Germinal center (tissue), 1 donor: ENCODE measurements around the gene SRCAP.
"Not testable (repeated sequence)": the region's sequence is repeated elsewhere in the genome, so short reads cannot be mapped to it uniquely, and the experiment has no call there.

Source experiments
- DNase-seq: peaks from one replicate; pipeline ENCODE4 v3.0.0; 2012; ENCODE audit warnings: mixed read lengths, low spot score

Gene SRCAP

GRCh38 chr16:30698139-30698815, 694 bp upstream of the SRCAP start:
- peak; percentile 100 for DNase-seq

- DNase-seq, result no peak
These were observed 686 bp downstream of the SRCAP start for GRCh38 chr16:30699615-30700099.

GRCh38 chr16:30700491-30700890, 1.5 kb downstream of the SRCAP start:
- no peak for DNase-seq

- DNase-seq, result no peak
These were observed 2.0 kb downstream of the SRCAP start for GRCh38 chr16:30700971-30701370.

GRCh38 chr16:30703071-30703470, 4.1 kb downstream of the SRCAP start:
- not testable (repeated sequence) for DNase-seq

GRCh38 chr16:30703971-30704370, 5.0 kb downstream of the SRCAP start:
- DNase-seq, result no peak

GRCh38 chr16:30706046-30706445, 7.1 kb downstream of the SRCAP start:
- DNase-seq, result no peak

GRCh38 chr16:30710971-30711370, 12.0 kb downstream of the SRCAP start:
- no peak for DNase-seq

- DNase-seq, result no peak
These were observed 12.7 kb downstream of the SRCAP start for GRCh38 chr16:30711712-30712111.

- peak; percentile 36 for DNase-seq
These were observed 16.9 kb downstream of the SRCAP start for GRCh38 chr16:30715750-30716445.

GRCh38 chr16:30720086-30720485, 21.1 kb downstream of the SRCAP start:
- DNase-seq, result no peak

- no peak for DNase-seq
These were observed 21.7 kb downstream of the SRCAP start for GRCh38 chr16:30720694-30721093.

GRCh38 chr16:30721167-30721566, 22.2 kb downstream of the SRCAP start:
- DNase-seq, result no peak

GRCh38 chr16:30721606-30722005, 22.6 kb downstream of the SRCAP start:
- no peak for DNase-seq

GRCh38 chr16:30722443-30722842, 23.5 kb downstream of the SRCAP start:
- no peak for DNase-seq

- DNase-seq, result no peak
These were observed 23.9 kb downstream of the SRCAP start for GRCh38 chr16:30722916-30723315.

GRCh38 chr16:30723725-30724355, 24.9 kb downstream of the SRCAP start:
- DNase-seq, result no peak

GRCh38 chr16:30724641-30725417, 25.9 kb downstream of the SRCAP start:
- no peak for DNase-seq

GRCh38 chr16:30725418-30725792, 26.4 kb downstream of the SRCAP start:
- no peak for DNase-seq

- no peak for DNase-seq
These were observed 29.4 kb downstream of the SRCAP start for GRCh38 chr16:30728321-30728720.

GRCh38 chr16:30728899-30729672, 30.1 kb downstream of the SRCAP start:
- DNase-seq, result no peak

GRCh38 chr16:30731411-30731810, 32.4 kb downstream of the SRCAP start:
- DNase-seq, result no peak
